ENCODE results near the gene ORM2.

Gene ORM2

DNA sequence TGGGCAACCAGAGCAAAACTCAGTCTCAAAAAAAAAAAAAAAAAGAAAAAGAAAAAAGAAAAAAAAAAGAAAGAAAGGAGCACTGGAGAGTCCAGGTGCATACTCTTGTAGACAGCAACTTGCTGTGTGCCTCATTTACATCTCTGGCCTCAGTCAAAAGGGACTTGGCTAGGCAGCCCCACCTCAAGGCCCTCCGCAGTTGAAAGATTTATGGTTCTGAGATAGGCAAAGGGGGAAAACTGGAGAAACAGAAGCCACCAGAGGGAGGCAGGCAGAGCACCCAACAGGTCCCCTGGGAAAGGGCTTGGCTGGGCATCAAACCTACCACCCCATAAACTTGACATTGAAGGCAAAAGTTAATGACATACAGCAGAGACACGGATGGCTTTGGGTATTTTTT is 6.1 kb downstream of the ORM2 start:
- TF ChIP-seq CTCF (IDR thresholded peaks at IDR 0.05; ENCODE audit: low read depth, low read length) = no peak

DNA sequence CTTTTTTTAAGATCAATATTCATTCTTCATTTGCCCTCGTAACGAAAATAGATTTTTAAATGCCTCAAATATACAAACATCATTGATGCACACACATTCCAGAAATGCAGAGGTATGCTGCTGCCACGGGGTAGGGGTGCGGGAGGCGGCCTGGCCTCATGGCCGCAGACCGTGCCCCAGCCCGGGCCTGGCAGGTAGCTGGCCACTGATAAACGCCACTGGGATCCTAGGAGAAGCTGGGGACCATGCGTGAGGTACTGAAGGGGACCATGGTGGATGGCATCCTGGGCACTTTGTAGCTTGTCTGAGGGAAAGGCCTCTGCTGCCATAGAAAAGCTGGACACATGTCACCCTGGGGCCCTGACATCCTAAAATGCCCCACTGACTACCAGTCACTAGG is 6.5 kb downstream of the ORM2 start:
- H3K4me3 ChIP-seq (ENCODE audit: low read depth, low read length) = no peak overlapping the region
- TF ChIP-seq CTCF (IDR thresholded peaks at IDR 0.05; ENCODE audit: low read depth, low read length) = no peak

More for the DNA sequence above, 6.1 kb downstream of the ORM2 start:
- no peak overlapping the region for H3K4me3 ChIP-seq (ENCODE audit: low read depth, low read length)

DNA sequence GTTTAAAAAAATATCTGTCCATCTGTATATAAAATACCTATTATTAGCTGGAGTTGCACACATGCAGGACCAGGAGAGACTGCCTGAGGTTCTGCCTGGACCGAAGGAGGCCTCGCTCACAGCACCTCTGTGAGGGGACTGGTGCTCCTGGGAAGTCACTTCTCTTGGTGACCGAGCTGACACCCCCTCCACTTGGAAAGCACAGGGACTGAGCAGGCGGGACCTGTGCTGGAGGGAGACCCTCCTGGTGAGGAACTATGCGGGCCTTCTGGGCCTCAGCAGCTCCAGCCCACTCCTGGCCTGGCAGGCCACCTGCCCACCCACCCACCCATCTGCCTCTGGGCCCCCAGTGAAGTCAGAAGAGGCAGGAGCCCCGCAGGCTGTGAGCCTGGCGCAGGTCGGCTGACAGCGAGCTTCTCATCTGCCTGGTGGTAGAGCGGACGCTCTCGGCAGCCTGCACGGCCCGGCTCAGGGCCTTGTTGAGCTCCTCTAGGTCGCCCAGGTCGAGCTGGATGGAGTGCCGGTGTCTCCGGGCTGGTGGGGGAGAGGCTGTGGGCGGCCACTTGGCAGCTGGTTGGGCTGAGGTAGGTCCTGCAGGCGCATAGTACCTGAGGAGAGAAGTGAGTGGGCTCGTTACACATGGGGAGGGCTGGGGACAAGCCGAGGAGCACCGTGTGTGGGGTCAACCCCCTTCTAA is 7.2 kb downstream of the ORM2 start:
- TF ChIP-seq CTCF (IDR thresholded peaks at IDR 0.05; ENCODE audit: low read depth, low read length) = no peak
- H3K4me3 ChIP-seq (ENCODE audit: low read depth, low read length) = no peak overlapping the region

DNA sequence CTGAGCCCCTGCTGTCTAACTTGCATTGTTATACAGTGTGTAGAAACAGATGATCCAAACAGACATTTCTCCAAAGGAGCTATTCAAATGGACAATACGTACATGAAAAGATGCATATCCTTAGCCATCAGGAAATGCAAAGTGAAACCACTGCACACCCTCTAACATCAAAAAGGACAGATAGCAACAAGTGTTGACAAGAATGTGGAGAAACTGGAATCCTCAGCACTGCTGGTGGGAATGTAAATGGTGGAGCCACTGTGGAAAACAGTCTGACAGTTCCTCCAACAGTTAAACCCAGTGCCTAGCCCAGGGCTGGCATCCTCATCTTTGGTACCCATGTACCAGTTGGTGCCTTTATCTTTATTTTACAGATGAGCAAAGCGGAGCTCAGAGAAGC is 8.5 kb downstream of the ORM2 start:
- no peak overlapping the region for H3K4me3 ChIP-seq (ENCODE audit: low read depth, low read length)
- TF ChIP-seq CTCF (IDR thresholded peaks at IDR 0.05; ENCODE audit: low read depth, low read length) = no peak

DNA sequence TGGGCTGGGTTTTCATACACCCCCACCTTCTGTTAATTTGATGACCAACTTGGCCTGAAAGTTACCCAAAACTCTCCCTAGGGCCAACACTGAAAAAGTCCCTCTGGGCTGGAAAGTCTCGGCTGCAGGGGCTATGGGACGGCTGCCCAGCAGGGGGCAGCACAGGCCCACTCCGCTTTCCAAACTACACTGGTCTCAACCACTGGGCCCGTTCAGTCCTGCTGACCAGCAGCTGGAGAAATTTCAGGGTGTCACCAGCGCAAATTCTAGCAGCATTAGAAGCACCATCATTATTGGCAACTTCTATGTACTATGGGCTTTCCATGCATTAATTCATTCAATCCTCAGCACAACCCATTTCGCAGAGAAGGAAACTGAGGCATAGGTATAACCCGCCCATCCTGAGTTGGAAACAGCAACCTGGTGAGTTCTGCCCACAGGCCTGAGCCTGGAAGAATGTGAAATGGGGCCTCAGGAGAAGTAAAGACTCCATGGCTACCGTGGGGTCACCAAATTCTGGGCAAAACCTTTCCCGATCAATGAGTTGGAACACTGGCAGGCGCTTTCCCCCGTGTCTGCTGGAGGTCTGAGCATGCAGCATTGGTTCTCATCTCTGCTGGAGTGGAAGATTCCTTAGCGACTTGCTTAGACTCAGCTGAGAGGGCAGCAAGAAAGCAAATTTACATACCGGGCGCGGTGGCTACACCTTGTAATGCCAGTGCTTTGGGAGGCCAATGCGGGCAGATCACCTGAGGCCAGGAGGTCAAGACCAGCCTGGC is 9.7 kb downstream of the ORM2 start:
- no peak overlapping the region for H3K4me3 ChIP-seq (ENCODE audit: low read depth, low read length)
- TF ChIP-seq CTCF (IDR thresholded peaks at IDR 0.05; ENCODE audit: low read depth, low read length) = peak; percentile 89

DNA sequence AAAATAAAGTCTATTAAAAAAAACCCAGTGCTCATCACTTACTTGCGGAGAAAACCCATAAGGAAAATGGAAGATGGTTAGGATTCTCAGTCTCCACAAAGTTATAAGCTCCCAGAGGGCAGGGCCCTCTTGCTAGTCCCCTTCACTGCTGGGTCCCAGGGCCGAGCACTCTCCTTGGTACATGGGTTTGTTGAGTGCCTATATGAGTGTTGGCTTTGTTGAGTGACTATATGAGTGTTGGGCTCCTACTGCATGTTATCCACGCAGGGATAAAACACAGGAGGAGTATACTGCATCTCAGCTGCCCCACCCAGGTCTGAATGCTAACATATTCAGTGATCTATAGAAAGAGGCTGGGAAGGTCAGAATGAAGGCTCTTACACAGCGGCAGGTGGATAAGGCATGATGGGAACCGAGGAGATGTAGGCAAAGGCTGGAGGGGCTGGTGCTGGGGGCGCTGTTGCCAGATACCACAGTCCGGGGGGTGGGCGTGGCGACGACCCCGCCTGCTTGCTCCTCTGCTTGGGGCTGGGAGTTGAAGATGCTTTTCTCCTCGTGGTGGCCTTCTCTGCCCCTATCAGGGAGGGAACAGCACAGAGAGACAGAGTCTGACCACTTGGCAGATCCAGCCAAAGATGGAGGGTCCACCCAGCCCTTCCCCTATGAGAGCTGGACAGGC is 11.6 kb downstream of the ORM2 start:
- no peak for TF ChIP-seq CTCF (IDR thresholded peaks at IDR 0.05; ENCODE audit: low read depth, low read length)
- H3K4me3 ChIP-seq (ENCODE audit: low read depth, low read length) = no peak overlapping the region

- no peak overlapping the region for H3K4me3 ChIP-seq (ENCODE audit: low read depth, low read length)
- TF ChIP-seq CTCF (IDR thresholded peaks at IDR 0.05; ENCODE audit: low read depth, low read length) = no peak
These were observed 12.3 kb downstream of the ORM2 start for GRCh38 chr9:114341991-114342390.
